Immature natural killer cell (primary cell): ENCODE results near the gene ZFHX2. TPM values are rescaled to one million over a fixed set of nuclear protein-coding genes. Genes with fewer than 3 reads are reported as not detected.

Source experiments
- polyA plus RNA-seq, 3 donors: library from polyadenylated mRNA; unstranded; fragments of 300-500 nt; fragmentation: Illumina TruSeq; gene quantifications; one replicate each; pipeline ENCODE4 v1.2.3, GENCODE V29; 2021

Gene ZFHX2
- polyA plus RNA-seq, 3 donors from 2014 or later = 0.12 TPM; not detected in 2

Other genes with a start within 250 kb of the ZFHX2 start
- gene PPP1R3E, start 248.9 kb downstream of the ZFHX2 start, polyA plus RNA-seq = 1 to 10 TPM in 2 of 3 donors, not detected in 1; 1.4 to 2.0 TPM
- 1 to 10 TPM in 1 of 3 donors, under 1 TPM in 2; 0.07 to 1.2 (median 0.69) TPM for gene BCL2L2, start 244.9 kb downstream of the ZFHX2 start, polyA plus RNA-seq
- gene PABPN1, start 230.3 kb downstream of the ZFHX2 start, polyA plus RNA-seq = 100 to 1,000 TPM in 2 of 3 donors, 10 to 100 TPM in 1; 86.2 to 114 (median 113) TPM
- gene SLC22A17, start 198.9 kb downstream of the ZFHX2 start, polyA plus RNA-seq = under 1 TPM in 1 of 3 donors, not detected in 2; 0.18 TPM
- gene EFS, start 186.6 kb downstream of the ZFHX2 start, polyA plus RNA-seq = not detected
- gene IL25, start 179.0 kb downstream of the ZFHX2 start, polyA plus RNA-seq = not detected
- gene CMTM5, start 174.7 kb downstream of the ZFHX2 start, polyA plus RNA-seq = 1 to 10 TPM in 1 of 3 donors, under 1 TPM in 1, not detected in 1; 0.27 to 4.0 TPM
- gene MYH6, start 143.5 kb downstream of the ZFHX2 start, polyA plus RNA-seq = not detected
- not detected for gene MYH7, start 116.1 kb downstream of the ZFHX2 start, polyA plus RNA-seq
- gene NGDN, start 82.1 kb downstream of the ZFHX2 start, polyA plus RNA-seq = 10 to 100 TPM; 52.3 to 84.8 (median 81.5) TPM
- 10 to 100 TPM; 17.5 to 20.6 (median 19.5) TPM for gene THTPA, start 4.5 kb upstream of the ZFHX2 start, polyA plus RNA-seq
- gene AP1G2, start 16.0 kb upstream of the ZFHX2 start, polyA plus RNA-seq = 10 to 100 TPM; 62.9 to 80.7 (median 64.4) TPM
- gene JPH4, start 27.0 kb upstream of the ZFHX2 start, polyA plus RNA-seq = under 1 TPM in 1 of 3 donors, not detected in 2; 0.10 TPM
- under 1 TPM in 2 of 3 donors, not detected in 1; 0.28 to 0.58 TPM for gene DHRS2, start 84.6 kb upstream of the ZFHX2 start, polyA plus RNA-seq